ENCODE data around the gene FAM114A2.

FAM114A2 gene

DNA sequence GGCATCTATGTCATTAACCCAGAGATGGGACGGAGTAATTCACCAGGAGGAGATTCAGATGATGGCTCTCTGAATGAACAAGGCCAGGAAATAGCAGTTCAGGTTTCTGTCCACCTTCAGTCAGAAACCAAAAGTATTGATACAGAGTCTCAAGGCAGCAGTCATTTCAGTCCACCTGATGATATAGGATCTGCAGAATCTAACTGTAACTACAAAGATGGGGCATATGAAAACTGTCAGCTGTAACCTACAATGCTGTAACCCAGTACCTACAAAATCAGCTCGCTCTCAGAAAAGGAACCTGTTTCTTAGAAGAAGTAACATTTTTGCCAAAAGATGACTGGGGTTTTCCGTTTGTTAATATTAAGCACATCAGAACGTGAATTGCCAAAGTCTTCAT lies 14.8 kb upstream of the FAM114A2 start:
- no peak overlapping the region for H3K4me3 ChIP-seq (ENCODE audit: low read depth, low read length)
- TF ChIP-seq, protein P1, sequence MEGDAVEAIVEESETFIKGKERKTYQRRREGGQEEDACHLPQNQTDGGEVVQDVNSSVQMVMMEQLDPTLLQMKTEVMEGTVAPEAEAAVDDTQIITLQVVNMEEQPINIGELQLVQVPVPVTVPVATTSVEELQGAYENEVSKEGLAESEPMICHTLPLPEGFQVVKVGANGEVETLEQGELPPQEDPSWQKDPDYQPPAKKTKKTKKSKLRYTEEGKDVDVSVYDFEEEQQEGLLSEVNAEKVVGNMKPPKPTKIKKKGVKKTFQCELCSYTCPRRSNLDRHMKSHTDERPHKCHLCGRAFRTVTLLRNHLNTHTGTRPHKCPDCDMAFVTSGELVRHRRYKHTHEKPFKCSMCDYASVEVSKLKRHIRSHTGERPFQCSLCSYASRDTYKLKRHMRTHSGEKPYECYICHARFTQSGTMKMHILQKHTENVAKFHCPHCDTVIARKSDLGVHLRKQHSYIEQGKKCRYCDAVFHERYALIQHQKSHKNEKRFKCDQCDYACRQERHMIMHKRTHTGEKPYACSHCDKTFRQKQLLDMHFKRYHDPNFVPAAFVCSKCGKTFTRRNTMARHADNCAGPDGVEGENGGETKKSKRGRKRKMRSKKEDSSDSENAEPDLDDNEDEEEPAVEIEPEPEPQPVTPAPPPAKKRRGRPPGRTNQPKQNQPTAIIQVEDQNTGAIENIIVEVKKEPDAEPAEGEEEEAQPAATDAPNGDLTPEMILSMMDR (IDR thresholded peaks at IDR 0.05; ENCODE audit: control insufficient read depth, extremely low read depth, insufficient read depth) = no peak
- DNase-seq (ENCODE audit: low read depth) = no peak

DNA sequence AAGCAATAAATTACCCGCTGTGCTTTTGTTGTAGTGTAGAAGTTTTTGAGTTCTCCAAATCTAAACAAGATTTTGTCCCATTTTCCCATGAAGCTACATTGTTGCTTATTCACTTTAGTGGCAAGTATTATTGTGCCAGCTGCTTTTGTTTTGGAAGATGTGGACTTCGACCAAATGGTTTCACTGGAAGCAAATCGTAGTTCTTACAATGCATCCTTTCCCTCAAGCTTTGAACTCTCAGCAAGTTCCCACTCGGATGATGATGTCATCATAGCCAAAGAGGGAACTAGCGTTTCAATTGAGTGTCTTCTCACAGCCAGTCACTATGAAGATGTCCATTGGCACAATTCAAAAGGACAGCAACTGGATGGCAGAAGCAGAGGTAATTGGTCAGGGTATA lies 10.9 kb upstream of the FAM114A2 start:
- TF ChIP-seq, protein P1 (IDR thresholded peaks at IDR 0.05; ENCODE audit: control insufficient read depth, extremely low read depth, insufficient read depth) = no peak
- no peak for DNase-seq (ENCODE audit: low read depth)

DNA sequence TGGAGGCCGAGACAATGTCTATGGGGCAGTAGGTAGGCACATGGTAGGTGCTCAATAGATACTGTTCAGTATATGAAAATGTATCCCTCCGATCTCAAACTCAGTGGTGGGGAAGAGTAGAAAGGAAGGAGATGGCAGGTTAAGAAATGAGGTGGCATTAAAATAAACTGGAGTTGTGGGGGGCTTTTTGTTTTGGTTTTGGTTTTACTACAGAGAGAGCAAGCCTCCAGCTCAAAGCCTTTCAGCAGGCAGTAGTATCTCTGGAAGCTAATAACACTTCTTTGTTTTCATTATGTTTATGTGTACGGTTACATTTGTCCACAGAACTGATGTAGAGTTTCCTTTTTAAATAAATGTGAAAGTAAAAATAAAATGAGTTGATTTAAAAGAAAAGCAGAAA lies 8.6 kb upstream of the FAM114A2 start:
- no peak overlapping the region for H3K4me3 ChIP-seq (ENCODE audit: low read depth, low read length)
- TF ChIP-seq, protein P1 (IDR thresholded peaks at IDR 0.05; ENCODE audit: control insufficient read depth, extremely low read depth, insufficient read depth) = no peak
- no peak for DNase-seq (ENCODE audit: low read depth)

More for the DNA sequence above, 10.9 kb upstream of the FAM114A2 start:
- no peak overlapping the region for H3K4me3 ChIP-seq (ENCODE audit: low read depth, low read length)

DNA sequence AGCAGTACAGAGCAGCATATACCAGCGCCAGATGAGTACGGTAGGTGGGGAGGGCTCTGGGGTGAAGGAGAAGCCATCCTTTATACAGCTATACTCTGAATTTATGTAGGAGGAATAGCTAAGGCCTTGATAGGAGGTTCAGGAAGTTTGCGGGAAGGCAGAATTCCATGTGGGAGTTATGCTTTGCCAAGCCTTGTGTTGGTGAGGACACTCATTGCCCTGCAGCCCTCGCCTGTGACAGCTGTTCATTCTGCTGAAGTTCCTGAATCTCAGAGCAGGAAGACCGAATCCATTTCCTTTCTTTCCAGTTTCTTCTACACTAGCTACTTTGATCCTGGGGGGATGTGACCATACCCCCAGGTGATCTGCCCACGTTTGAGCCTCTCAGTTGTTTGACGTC lies 7.8 kb upstream of the FAM114A2 start:
- TF ChIP-seq, protein P1 (IDR thresholded peaks at IDR 0.05; ENCODE audit: control insufficient read depth, extremely low read depth, insufficient read depth) = no peak
- DNase-seq (ENCODE audit: low read depth) = no peak
- H3K4me3 ChIP-seq (ENCODE audit: low read depth, low read length) = no peak overlapping the region

DNA sequence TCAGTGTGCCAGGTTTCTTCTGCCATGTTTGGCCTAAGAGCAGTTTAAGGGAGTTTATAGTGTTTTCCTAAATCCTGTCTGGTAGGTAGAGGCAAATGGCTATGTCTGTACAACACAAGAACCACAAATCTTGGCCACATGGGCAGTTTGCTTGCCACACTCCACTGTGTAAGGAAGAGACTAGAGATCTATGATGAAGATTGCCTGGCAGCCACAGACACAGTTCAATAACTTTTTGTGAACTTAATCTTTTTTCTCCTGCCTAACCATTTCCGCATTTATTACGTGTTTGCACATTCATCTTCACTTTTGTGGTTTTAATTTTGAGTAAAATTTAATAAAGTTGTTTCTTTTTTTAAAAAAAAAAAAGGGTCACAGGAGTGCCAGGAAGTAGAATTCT lies 5.9 kb upstream of the FAM114A2 start:
- TF ChIP-seq, protein P1 (IDR thresholded peaks at IDR 0.05; ENCODE audit: control insufficient read depth, extremely low read depth, insufficient read depth) = no peak
- DNase-seq (ENCODE audit: low read depth) = no peak
- H3K4me3 ChIP-seq (ENCODE audit: low read depth, low read length) = no peak overlapping the region

DNA sequence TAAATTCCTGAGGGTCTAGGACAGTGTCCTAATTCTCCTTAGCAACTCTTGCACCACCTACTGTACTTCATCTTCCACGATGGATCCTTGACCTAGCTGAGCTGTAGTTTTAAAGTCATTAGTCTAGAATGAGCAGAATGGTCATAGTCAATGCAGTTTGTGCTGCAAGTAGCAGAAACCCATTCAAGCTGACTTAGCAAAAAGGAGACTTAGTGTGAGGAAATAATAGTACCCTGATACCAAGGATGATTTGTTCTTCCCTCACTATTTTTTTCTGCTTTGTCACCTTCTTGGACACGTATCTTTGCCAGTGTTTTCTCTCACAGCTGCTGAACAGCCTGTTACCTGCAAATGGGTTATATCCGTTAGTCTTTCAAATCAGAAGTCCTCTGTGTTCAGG lies 5.4 kb upstream of the FAM114A2 start:
- no peak overlapping the region for H3K4me3 ChIP-seq (ENCODE audit: low read depth, low read length)
- TF ChIP-seq, protein P1 (IDR thresholded peaks at IDR 0.05; ENCODE audit: control insufficient read depth, extremely low read depth, insufficient read depth) = no peak
- no peak for DNase-seq (ENCODE audit: low read depth)

DNA sequence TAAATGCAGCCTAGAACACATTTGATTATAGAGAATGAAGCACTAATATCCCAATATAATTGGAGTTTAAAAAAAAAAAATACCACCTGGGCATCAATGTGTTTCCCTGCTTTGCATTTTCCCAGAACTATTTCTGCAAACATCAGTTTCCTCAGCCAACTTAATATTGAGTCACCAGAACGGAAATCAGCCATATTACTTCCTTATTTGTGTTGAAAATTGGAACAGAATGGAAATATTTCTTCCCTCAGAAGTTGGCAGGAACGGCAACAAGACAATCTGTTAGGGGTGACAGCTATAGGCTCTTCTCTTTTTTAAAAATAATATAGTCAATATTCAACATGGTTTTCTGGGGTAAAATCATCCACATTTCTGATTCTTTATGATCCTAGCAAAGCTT lies 4.1 kb upstream of the FAM114A2 start:
- TF ChIP-seq, protein P1 (IDR thresholded peaks at IDR 0.05; ENCODE audit: control insufficient read depth, extremely low read depth, insufficient read depth) = no peak
- H3K4me3 ChIP-seq (ENCODE audit: low read depth, low read length) = no peak overlapping the region
- DNase-seq (ENCODE audit: low read depth) = no peak

All from LNCaP clone FGC (cell line).